ENCODE data around the gene GID4.

GID4 gene

GRCh38 chr17:18009609-18010420, 29.4 kb upstream of the GID4 start:
- no peak for DNase-seq
- H3K4me3 Mint-ChIP-seq: no peak overlapping the region

GRCh38 chr17:18011286-18011685, 27.9 kb upstream of the GID4 start:
- DNase-seq: no peak
- TF ChIP-seq CTCF (IDR thresholded peaks at IDR 0.05): no peak
- no peak overlapping the region for H3K4me3 Mint-ChIP-seq
- peaks cover 15% of the 10 kb centered on the region for H3K4me1 Mint-ChIP-seq
- H3K36me3 Mint-ChIP-seq (ENCODE audit: low read depth): peaks cover 23% of the 10 kb centered on the region
- H3K9me3 Mint-ChIP-seq: peaks cover 10% of the 10 kb centered on the region
- peaks cover 6% of the 10 kb centered on the region for H3K27me3 Mint-ChIP-seq (ENCODE audit: low read depth, poor library complexity)
- H3K27ac Mint-ChIP-seq: no peak overlapping the region

More at GRCh38 chr17:18009609-18010420, 29.4 kb upstream of the GID4 start:
- Mint-ChIP-seq H3K36me3 (ENCODE audit: low read depth) (peaks cover 23% of the 10 kb centered on the region), H3K9me3 (peaks cover 10% of the 10 kb centered on the region), H3K27me3 (ENCODE audit: low read depth, poor library complexity) (peaks cover 9% of the 10 kb centered on the region), H3K4me1 (peaks cover 12% of the 10 kb centered on the region), H3K27ac (no peak overlapping the region)
- no peak for TF ChIP-seq CTCF (IDR thresholded peaks at IDR 0.05)

GRCh38 chr17:18014006-18014405, 25.2 kb upstream of the GID4 start:
- Mint-ChIP-seq H3K36me3 (ENCODE audit: low read depth) (peaks cover 23% of the 10 kb centered on the region), H3K27me3 (ENCODE audit: low read depth, poor library complexity) (no peaks in the 10 kb centered on the region), H3K4me3 (no peak overlapping the region), H3K27ac (no peak overlapping the region), H3K9me3 (peaks cover 10% of the 10 kb centered on the region), H3K4me1 (peaks cover 8% of the 10 kb centered on the region)
- no peak for DNase-seq
- no peak for TF ChIP-seq CTCF (IDR thresholded peaks at IDR 0.05)

GRCh38 chr17:18015593-18015992, 23.6 kb upstream of the GID4 start:
- Mint-ChIP-seq H3K4me3 (no peak overlapping the region), H3K9me3 (peaks cover under 1% of the 10 kb centered on the region), H3K27me3 (ENCODE audit: low read depth, poor library complexity) (no peaks in the 10 kb centered on the region), H3K27ac (no peak overlapping the region), H3K36me3 (ENCODE audit: low read depth) (peaks cover 10% of the 10 kb centered on the region), H3K4me1 (peaks cover 8% of the 10 kb centered on the region)
- DNase-seq: no peak
- no peak for TF ChIP-seq CTCF (IDR thresholded peaks at IDR 0.05)

GRCh38 chr17:18016426-18016825, 22.8 kb upstream of the GID4 start:
- H3K27me3 Mint-ChIP-seq (ENCODE audit: low read depth, poor library complexity): no peaks in the 10 kb centered on the region
- H3K27ac Mint-ChIP-seq: no peak overlapping the region

More at GRCh38 chr17:18016426-18016825, 22.8 kb upstream of the GID4 start:
- no peak for TF ChIP-seq CTCF (IDR thresholded peaks at IDR 0.05)
- Mint-ChIP-seq H3K9me3 (no peaks in the 10 kb centered on the region), H3K36me3 (ENCODE audit: low read depth) (peaks cover 8% of the 10 kb centered on the region), H3K4me3 (no peak overlapping the region), H3K4me1 (peaks cover 8% of the 10 kb centered on the region)
- DNase-seq: no peak
